BE2C (cell line): ENCODE data around the gene TLE7.

Experiments
- DNase-seq: peaks from one replicate; pipeline ENCODE4 v3.0.0-alpha.2; 2020
- H3K27me3 ChIP-seq: fragments of 250-450 bp; sonication (Bioruptor Pico); 2 replicates; pipeline ENCODE4 v1.5.1; 2020; ENCODE audit warnings: mild to moderate bottlenecking
- H3K36me3 ChIP-seq: fragments of 250-450 bp; sonication (Bioruptor Pico); 2 replicates; pipeline ENCODE4 v1.5.1; 2020; ENCODE audit warnings: mild to moderate bottlenecking
- H3K4me1 ChIP-seq: fragments of 250-450 bp; sonication (Bioruptor Pico); 2 replicates; pipeline ENCODE4 v1.5.1; 2020
- H3K4me3 ChIP-seq: 2 replicates; pipeline ENCODE4 v1.5.1; 2011; ENCODE audit warnings: low read depth, low read length
- H3K9me3 ChIP-seq: fragments of 250-450 bp; sonication (Bioruptor Pico); 2 replicates; pipeline ENCODE4 v1.5.1; 2020
- CTCF ChIP-seq: IDR thresholded peaks from 2 replicates; pipeline ENCODE4 v1.5.1; 2012; ENCODE audit warnings: mild to moderate bottlenecking, low read depth, low read length

Gene TLE7

DNA sequence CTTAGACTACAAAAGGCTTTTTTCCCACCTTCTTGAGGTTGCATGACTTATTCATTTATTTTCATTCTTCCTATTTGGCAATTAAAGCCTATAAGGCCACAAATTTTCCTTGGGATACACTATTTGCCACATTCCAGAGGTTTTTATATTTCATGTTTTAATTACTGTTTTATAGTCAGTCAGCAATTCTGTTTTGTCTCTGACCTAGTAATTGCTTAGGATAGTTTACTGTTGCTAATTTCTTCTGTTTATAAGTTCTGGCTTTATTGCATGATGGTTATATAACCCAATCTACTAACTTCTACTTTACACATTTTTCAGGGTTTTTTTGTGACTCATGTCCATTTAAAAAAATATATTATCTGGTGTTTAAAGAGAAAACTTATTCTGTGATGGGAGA is 17.7 kb upstream of the TLE7 start:
- Histone ChIP-seq H3K36me3 (peaks cover 5% of the 10 kb centered on the region; the same call in 1 of the 2 replicates), H3K9me3 (no peaks in the 10 kb centered on the region), H3K4me1 (no peaks in the 10 kb centered on the region), H3K4me3 (no peak overlapping the region), H3K27me3 (no peaks in the 10 kb centered on the region)
- no peak for TF ChIP-seq CTCF
- DNase-seq, result no peak

- no peaks in the 10 kb centered on the region for H3K9me3 ChIP-seq
- no peak overlapping the region for H3K4me3 ChIP-seq
- no peaks in the 10 kb centered on the region for H3K27me3 ChIP-seq
- TF ChIP-seq CTCF, result no peak
- no peaks in the 10 kb centered on the region for H3K4me1 ChIP-seq
- peaks cover 13% of the 10 kb centered on the region for H3K36me3 ChIP-seq
- DNase-seq, result no peak
Measured at GRCh38 chr16:71456801-71457200, 14.9 kb upstream of the TLE7 start.

DNA sequence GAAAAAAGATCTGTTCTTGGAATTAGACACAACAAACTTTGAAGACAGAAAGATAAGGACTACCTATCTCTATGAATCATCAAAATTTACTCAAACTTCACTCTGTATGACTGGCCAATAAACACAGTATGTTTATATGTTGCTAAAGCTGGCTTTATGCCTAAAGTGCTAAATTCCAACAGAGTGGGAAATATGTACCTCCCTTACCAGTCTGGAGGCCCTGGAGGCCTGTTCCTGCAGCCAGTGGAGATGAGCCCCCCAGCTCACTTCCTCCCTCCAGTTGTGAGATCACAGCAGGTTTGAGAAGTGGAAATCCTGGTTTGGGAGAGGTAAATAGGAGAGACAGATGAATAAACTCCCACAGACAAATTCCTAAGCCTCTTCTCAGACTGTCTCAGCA is 11.2 kb upstream of the TLE7 start:
- Histone ChIP-seq H3K27me3 (no peaks in the 10 kb centered on the region), H3K4me1 (no peaks in the 10 kb centered on the region), H3K4me3 (no peak overlapping the region), H3K9me3 (0 out of 2 replicates have a peak, but pooled peaks cover 3% of the 10 kb centered on the region), H3K36me3 (peaks cover 36% of the 10 kb centered on the region)
- no peak for DNase-seq
- no peak for TF ChIP-seq CTCF

DNA sequence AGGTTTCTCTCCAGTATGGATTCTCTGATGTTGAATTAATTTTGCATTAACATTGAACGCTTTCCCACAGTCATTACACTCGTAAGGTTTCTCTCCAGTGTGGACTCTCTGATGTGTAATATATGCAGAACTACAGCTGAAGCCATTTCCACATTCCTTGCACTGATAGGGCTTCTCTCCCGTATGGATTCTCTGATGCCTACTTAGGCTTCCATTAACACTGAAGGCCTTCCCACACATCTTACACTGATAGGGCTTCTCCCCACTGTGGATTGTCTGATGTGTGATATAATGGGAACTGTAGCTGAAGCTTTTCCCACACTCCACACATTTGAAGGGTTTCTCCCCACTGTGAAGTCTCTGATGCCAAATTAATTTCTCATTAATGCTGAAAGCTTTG is 7.2 kb upstream of the TLE7 start:
- Histone ChIP-seq H3K36me3 (peaks cover 32% of the 10 kb centered on the region), H3K4me1 (no peaks in the 10 kb centered on the region), H3K27me3 (no peaks in the 10 kb centered on the region), H3K4me3 (no peak overlapping the region), H3K9me3 (0 out of 2 replicates have a peak, but pooled peaks cover 3% of the 10 kb centered on the region)
- no peak for DNase-seq
- TF ChIP-seq CTCF, result no peak

DNA sequence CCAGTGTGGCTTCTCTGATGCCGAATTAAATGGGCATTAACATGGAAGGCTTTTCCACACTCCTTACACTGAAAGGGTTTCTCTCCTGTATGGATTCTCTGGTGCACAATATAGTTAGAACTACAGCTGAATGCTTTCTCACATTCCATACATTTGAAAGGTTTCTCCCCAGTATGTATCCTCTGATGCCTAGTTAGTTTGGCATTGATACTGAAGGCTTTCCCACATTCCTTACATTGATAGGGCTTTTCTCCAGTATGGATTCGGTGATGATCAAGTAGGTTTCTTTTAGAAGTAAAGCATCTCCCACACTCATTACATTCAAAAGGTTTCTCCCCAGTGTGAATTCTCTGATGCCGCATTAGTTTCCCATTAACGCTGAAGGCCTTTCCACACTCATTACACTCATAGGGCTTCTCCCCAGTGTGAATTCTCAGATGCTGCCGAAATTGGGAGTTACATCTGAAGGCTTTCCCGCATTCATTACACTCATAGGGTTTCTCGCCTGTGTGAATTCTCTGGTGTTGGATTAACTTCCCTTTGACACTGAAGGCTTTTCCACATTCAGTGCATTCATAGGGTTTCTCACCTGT is 6.5 kb upstream of the TLE7 start:
- Histone ChIP-seq H3K9me3 (0 out of 2 replicates have a peak, but pooled peaks cover 3% of the 10 kb centered on the region), H3K36me3 (peaks cover 32% of the 10 kb centered on the region)

More for the DNA sequence above, 6.5 kb upstream of the TLE7 start:
- no peaks in the 10 kb centered on the region for H3K4me1 ChIP-seq
- no peak for DNase-seq
- no peak overlapping the region for H3K4me3 ChIP-seq
- H3K27me3 ChIP-seq, result no peaks in the 10 kb centered on the region
- no peak for TF ChIP-seq CTCF
